ENCODE results near the gene CABP1. TPM values are rescaled to one million over a fixed set of nuclear protein-coding genes. Genes with fewer than 3 reads are reported as not detected.

CABP1 gene
- total RNA-seq: 1 to 10 TPM in 3 of 4 donors, under 1 TPM in 1; 0.81 to 3.0 (median 1.2) TPM

GRCh38 chr12:120639771-120640721 lies at the start of gene CABP1:
TSS of gene CABP1 (plus strand) at chr12:120640626. CDS start at chr12:120640686, 60 bp downstream.
- TF ChIP-seq POLR2AphosphoS5 (IDR thresholded peaks at IDR 0.05): no peak
- peak in 2 of 4 experiments; percentile 11 to 45 for TF ChIP-seq CTCF (IDR thresholded peaks at IDR 0.05)
- Histone ChIP-seq H3K36me3 (no peaks in the 10 kb centered on the region), H3K27ac (no peak within 1 kb of the TSS), H3K4me1 (peaks cover 0 to 23% (median 12%) of the 10 kb centered on the region in 3 donors), H3K9me3 (no peaks in the 10 kb centered on the region), H3K27me3 (peaks cover 66% of the 10 kb centered on the region), H3K4me3 (peak within 1 kb of the TSS; percentile 13 to 53)
- peak; percentile 11 for ATAC-seq
- 83 to 100% methylated on average over 1 to 2 of the region's 56 CpGs for WGBS, 2 donors (ENCODE audit: low coverage in 1 of 2)

DNA sequence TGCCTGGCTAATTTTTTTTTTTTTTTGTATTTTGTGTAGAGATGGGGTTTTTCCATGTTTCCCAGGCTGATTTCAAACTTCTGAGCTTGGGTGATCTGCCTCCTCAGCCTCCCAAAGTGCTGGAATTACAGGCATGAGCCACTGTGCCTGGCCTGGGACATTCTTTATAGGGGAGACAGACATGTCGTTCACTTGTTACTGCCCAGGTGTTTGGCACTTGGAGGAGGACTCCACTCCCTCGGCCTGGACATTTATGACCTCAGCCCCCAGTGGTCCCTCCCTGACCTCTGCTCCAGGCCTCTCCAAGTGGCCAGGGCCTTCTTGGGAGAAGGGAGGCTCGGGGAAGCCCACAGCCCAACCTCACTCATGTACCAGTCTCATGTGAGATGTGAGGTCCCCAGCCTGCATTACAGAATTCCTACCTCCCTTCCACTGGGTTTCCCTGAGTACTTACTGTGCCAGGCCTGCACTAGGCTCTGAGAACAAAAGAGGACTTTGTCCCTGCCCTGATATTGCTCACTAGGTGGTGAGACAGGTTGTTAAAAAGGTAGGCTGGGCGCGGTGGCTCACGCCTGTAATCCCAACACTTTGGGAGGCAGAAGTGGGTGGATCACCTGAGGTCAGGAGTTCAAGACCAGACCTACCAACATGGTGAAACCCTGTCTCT lies 49.6 kb upstream of the CABP1 start:
- ATAC-seq: no peak
- WGBS, 2 donors (ENCODE audit: low coverage in 1 of 2): 37 to 100% methylated on average over 2 to 3 of the region's 6 CpGs
- no peak for TF ChIP-seq POLR2AphosphoS5 (IDR thresholded peaks at IDR 0.05)
- TF ChIP-seq EP300 (IDR thresholded peaks at IDR 0.05): no peak
- no peak for TF ChIP-seq CTCF (IDR thresholded peaks at IDR 0.05)
- TF ChIP-seq POLR2A (IDR thresholded peaks at IDR 0.05): no peak

DNA sequence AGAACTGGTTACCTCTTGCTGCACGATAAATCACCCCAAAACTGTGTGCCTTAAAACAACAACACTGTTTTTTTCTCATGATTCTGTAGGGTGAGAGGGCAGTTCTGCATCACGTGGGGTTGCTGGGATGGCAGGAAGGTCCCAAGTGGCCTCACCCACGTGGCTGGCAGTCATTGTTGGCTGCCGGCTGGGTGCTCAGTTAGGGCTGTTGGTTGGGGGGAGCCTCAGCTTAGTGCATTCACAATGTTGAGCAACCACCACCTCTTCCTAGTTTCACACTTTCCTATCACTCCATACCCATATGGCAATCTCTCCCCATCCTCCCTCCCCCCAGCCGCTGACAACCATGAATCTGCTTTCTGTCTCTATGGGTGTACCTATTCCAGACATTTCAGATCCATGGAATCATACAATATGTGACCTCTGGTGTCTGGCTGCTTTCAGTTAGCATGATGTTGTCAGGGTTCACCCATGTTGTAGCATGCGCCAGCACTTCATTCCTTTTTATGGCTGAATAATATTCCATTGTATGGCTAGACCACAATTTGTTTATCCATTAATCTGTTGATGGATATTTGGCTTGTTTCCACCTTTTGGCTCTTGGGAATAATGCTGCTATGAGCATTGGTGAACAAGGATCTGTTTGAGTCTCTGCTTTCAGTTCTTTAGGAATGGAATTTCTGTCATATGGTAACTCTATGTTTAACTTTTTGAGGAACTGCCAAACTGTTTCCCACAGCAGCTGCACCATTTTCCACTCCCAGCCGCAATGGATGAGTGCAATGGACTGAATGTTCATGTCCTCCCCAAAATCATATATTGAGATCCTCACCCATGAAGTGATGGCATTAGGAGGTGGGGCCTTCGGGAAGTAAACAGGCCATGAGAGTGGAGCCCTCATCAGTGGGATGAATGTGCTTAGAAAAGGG lies 48.0 kb upstream of the CABP1 start:
- peaks cover 0 to 4% (median 0%) of the 10 kb centered on the region in 3 donors for H3K4me1 ChIP-seq
- peaks cover 10% of the 10 kb centered on the region for H3K27me3 ChIP-seq
- H3K9me3 ChIP-seq: no peaks in the 10 kb centered on the region
- no peak overlapping the region for H3K27ac ChIP-seq
- no peak for ATAC-seq
- TF ChIP-seq CTCF (IDR thresholded peaks at IDR 0.05) (no peak), POLR2A (IDR thresholded peaks at IDR 0.05) (no peak), POLR2AphosphoS5 (IDR thresholded peaks at IDR 0.05) (no peak), EP300 (IDR thresholded peaks at IDR 0.05) (no peak)
- 56 to 72% methylated on average over 4 to 6 of the region's 8 CpGs for WGBS, 2 donors (ENCODE audit: low coverage in 1 of 2)
- H3K4me3 ChIP-seq: no peak overlapping the region
- H3K36me3 ChIP-seq: no peaks in the 10 kb centered on the region

More for the DNA sequence above, 49.6 kb upstream of the CABP1 start:
- H3K27me3 ChIP-seq: no peaks in the 10 kb centered on the region
- no peak overlapping the region for H3K4me3 ChIP-seq
- H3K27ac ChIP-seq: no peak overlapping the region
- H3K9me3 ChIP-seq: no peaks in the 10 kb centered on the region
- H3K36me3 ChIP-seq: no peaks in the 10 kb centered on the region
- peaks cover 0 to 4% (median 0%) of the 10 kb centered on the region in 3 donors for H3K4me1 ChIP-seq

- peaks cover 19% of the 10 kb centered on the region for H3K27me3 ChIP-seq
- H3K4me3 ChIP-seq: no peak overlapping the region
- no peak overlapping the region for H3K27ac ChIP-seq
- no peak for ATAC-seq
- TF ChIP-seq CTCF (IDR thresholded peaks at IDR 0.05) (no peak), POLR2A (IDR thresholded peaks at IDR 0.05) (no peak), POLR2AphosphoS5 (IDR thresholded peaks at IDR 0.05) (no peak), EP300 (IDR thresholded peaks at IDR 0.05) (no peak)
- H3K9me3 ChIP-seq: no peaks in the 10 kb centered on the region
- H3K36me3 ChIP-seq: no peaks in the 10 kb centered on the region
- WGBS, 2 donors (ENCODE audit: low coverage in 1 of 2): 78 to 80% methylated on average over 2 to 3 of the region's 3 CpGs
- no peaks in the 10 kb centered on the region for H3K4me1 ChIP-seq
Measured at GRCh38 chr12:120596901-120597300, 43.5 kb upstream of the CABP1 start.
